CMK (cell line): ENCODE measurements around the gene MTM1.

Experiments
- DNase-seq: peaks from one replicate; pipeline ENCODE4 v3.0.0-alpha.2; 2010; ENCODE audit warnings: low read depth

MTM1 gene

GRCh38 chrX:150712619-150713018, 144.2 kb downstream of the MTM1 start:
- no peak for DNase-seq

- no peak for DNase-seq
Measured at GRCh38 chrX:150715184-150715583, 146.8 kb downstream of the MTM1 start.

GRCh38 chrX:150719621-150720020, 151.2 kb downstream of the MTM1 start:
- DNase-seq: no peak
